NT2/D1 (cell line): ENCODE data around the gene TCEAL1.

ENCODE experiments used
- DNase-seq: peaks from one replicate; pipeline ENCODE4 v3.0.0-alpha.2; 2011; ENCODE audit warnings: low read depth, low spot score
- H3K27me3 ChIP-seq: 2 replicates; pipeline ENCODE4 v1.6.0; 2011; ENCODE audit warnings: mild to moderate bottlenecking; ENCODE audit not compliant: insufficient read length, insufficient read depth
- H3K36me3 ChIP-seq: 2 replicates; pipeline ENCODE4 v1.6.1; 2011; ENCODE audit warnings: mild to moderate bottlenecking, low read length, mixed read lengths; ENCODE audit not compliant: insufficient read depth, insufficient read length
- H3K4me1 ChIP-seq: 2 replicates; pipeline ENCODE4 v1.5.1; 2011; ENCODE audit not compliant: insufficient read depth, insufficient read length
- H3K4me3 ChIP-seq: 2 replicates; pipeline ENCODE4 v1.5.1; 2011; ENCODE audit warnings: low read depth; ENCODE audit not compliant: insufficient read length
- H3K9ac ChIP-seq: 2 replicates; pipeline ENCODE4 v1.6.0; 2011; ENCODE audit warnings: low read depth; ENCODE audit not compliant: insufficient read length
- H3K9me3 ChIP-seq: 2 replicates; pipeline ENCODE4 v1.5.1; 2011; ENCODE audit warnings: mild to moderate bottlenecking, low read length; ENCODE audit not compliant: insufficient read depth
- SUZ12 ChIP-seq: IDR thresholded peaks from 2 replicates; pipeline ENCODE4 v1.6.1; 2011; ENCODE audit not compliant: insufficient read length, insufficient read depth; ENCODE audit errors: extremely low read depth
- YY1 ChIP-seq: IDR thresholded peaks from 2 replicates; pipeline ENCODE4 v1.6.1; 2011; ENCODE audit not compliant: insufficient read length, insufficient read depth
- ZNF274 ChIP-seq: IDR thresholded peaks from 2 replicates; pipeline ENCODE4 v1.6.1; 2011; ENCODE audit warnings: mild to moderate bottlenecking, low read depth, low read length

The TCEAL1 gene

GRCh38 chrX:103607364-103608305 is 21.1 kb upstream of the TCEAL1 start, which contains the start of gene TCEAL3:
Gene TCEAL3, plus strand, starts transcription at chrX:103607963. Its CDS starts 1,102 bp downstream, at chrX:103609065.
- Histone ChIP-seq H3K4me1 (no peaks in the 10 kb centered on the region), H3K27me3 (peaks cover 18% of the 10 kb centered on the region), H3K36me3 (peaks cover 6% of the 10 kb centered on the region), H3K9ac (peak within 1 kb of the TSS; percentile 70), H3K9me3 (no peaks in the 10 kb centered on the region), H3K4me3 (peak within 1 kb of the TSS; percentile 49)
- TF ChIP-seq ZNF274, result no peak
- no peak for TF ChIP-seq SUZ12
- TF ChIP-seq YY1, result no peak
- DNase-seq, result no peak

DNA sequence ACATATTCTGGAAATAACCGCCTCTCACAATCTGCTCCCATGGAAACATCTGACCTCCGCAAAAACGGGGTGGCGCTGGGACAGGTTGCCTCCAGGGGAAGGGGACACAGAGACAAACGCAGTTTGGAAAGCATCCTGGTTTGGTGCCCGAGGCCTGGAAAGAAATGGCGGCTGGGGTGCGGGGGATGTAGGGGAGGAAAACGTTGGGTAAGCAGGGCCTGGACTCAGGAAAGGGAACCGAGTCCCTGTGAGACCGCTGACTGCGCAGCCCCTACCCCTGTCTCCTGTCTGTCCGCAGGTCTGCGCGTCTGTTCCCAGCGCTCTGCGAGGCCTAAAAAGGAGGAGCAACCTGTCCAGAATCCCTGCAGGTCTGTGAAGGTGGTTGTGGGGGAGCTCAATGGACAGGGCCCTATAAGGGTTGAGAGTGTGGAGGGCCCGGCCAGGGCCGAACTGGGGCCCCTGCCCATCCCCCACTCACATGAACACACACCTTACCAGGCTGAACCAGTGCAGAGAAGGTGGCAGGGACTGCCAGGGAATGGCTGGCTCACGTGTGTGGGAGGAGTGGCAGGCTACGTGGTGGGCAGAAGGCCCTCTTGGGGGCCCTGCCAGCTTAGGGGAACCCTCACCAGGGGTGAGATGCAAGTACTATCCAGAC is 20.3 kb upstream of the TCEAL1 start:
- TF ChIP-seq ZNF274, result no peak
- no peak for TF ChIP-seq SUZ12
- no peak for TF ChIP-seq YY1
- Histone ChIP-seq H3K9ac (peak overlapping the region; percentile 70), H3K27me3 (peaks cover 18% of the 10 kb centered on the region), H3K4me1 (no peaks in the 10 kb centered on the region), H3K9me3 (no peaks in the 10 kb centered on the region), H3K36me3 (peaks cover 6% of the 10 kb centered on the region), H3K4me3 (peak overlapping the region; percentile 49)
- DNase-seq, result no peak

DNA sequence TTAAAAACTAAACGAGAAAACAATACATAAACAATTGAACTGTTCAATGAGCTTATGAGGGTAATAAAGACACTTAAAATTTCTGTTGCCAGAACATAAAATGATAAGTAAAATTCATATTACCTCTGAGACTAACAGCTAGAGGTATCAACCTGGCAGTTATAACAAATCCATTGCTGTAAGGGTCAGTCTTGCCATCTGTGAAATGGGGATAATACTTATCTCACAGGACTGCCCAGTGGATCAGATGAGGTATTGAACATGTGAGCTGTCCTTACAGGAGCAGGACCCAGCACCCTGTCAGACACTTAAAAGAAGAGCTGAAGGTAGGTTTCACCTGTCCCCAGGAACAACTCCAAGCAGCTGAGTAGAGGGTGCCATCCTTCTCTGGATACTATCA is 18.5 kb upstream of the TCEAL1 start:
- Histone ChIP-seq H3K27me3 (peaks cover 18% of the 10 kb centered on the region), H3K9ac (no peak overlapping the region), H3K4me1 (no peaks in the 10 kb centered on the region), H3K4me3 (no peak overlapping the region), H3K9me3 (no peaks in the 10 kb centered on the region), H3K36me3 (peaks cover 6% of the 10 kb centered on the region)
- DNase-seq, result no peak
- TF ChIP-seq ZNF274 (no peak), SUZ12 (no peak), YY1 (no peak)

DNA sequence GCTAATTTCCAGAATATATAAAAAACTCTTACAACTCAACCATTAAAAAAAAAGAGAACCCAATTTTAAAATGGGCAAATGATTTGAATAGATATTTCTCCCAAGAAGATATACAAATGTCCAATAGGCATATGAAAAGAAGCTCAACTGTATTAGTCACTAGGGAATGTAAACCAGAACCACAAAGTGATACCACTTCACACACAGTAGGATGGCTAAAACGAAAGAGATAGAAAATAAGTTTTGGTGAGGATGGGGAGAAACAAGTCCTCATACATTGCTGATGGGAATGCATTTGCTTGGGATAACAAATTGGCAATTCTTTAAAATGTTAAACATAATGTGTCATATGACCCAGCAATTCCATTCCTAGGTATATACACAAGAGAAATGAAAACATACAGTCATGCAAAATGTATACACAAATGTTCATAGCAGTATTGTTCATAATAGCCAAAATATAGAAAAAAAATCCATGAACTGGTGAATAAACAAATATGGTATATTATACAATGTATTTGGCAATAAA is 15.3 kb upstream of the TCEAL1 start:
- Histone ChIP-seq H3K36me3 (peaks cover 6% of the 10 kb centered on the region), H3K9me3 (no peaks in the 10 kb centered on the region), H3K4me3 (no peak overlapping the region), H3K27me3 (no peaks in the 10 kb centered on the region), H3K9ac (no peak overlapping the region), H3K4me1 (no peaks in the 10 kb centered on the region)
- DNase-seq, result no peak
- TF ChIP-seq SUZ12, result no peak
- no peak for TF ChIP-seq YY1
- no peak for TF ChIP-seq ZNF274

DNA sequence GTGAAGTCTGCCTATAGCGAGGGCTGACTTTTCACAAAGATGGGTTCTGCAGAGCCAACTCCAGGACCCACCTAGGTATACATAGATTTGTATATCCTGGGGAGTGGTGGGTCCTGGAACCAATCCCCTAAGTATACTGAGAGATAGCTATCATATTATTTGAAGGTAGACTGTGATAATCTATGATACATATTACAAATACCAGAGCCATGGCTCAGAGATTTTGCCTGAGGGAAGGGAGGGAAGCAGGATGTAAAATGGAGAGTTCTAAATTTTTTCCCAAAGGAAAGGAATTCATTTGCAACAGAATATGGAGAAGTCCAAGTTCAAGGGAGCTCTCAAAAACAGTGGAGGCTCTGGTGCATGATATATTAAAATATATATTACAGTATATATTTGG is 13.8 kb upstream of the TCEAL1 start:
- no peak overlapping the region for H3K4me3 ChIP-seq
- TF ChIP-seq SUZ12, result no peak
- H3K36me3 ChIP-seq, result peaks cover 6% of the 10 kb centered on the region
- no peaks in the 10 kb centered on the region for H3K27me3 ChIP-seq
- DNase-seq, result no peak
- H3K9ac ChIP-seq, result no peak overlapping the region
- H3K9me3 ChIP-seq, result no peaks in the 10 kb centered on the region
- H3K4me1 ChIP-seq, result no peaks in the 10 kb centered on the region

- no peaks in the 10 kb centered on the region for H3K27me3 ChIP-seq
- no peak for TF ChIP-seq SUZ12
- no peak for TF ChIP-seq YY1
- TF ChIP-seq ZNF274, result no peak
- no peak overlapping the region for H3K4me3 ChIP-seq
- no peaks in the 10 kb centered on the region for H3K36me3 ChIP-seq
- H3K9me3 ChIP-seq, result no peaks in the 10 kb centered on the region
- no peak for DNase-seq
- no peaks in the 10 kb centered on the region for H3K4me1 ChIP-seq
- H3K9ac ChIP-seq, result no peak overlapping the region
Measured at GRCh38 chrX:103615781-103616371, 12.9 kb upstream of the TCEAL1 start.

GRCh38 chrX:103616676-103617186 is 12.0 kb upstream of the TCEAL1 start:
- no peak overlapping the region for H3K4me3 ChIP-seq
- no peak overlapping the region for H3K9ac ChIP-seq
- no peaks in the 10 kb centered on the region for H3K4me1 ChIP-seq
- DNase-seq, result no peak
- H3K27me3 ChIP-seq, result no peaks in the 10 kb centered on the region
- TF ChIP-seq SUZ12 (no peak), YY1 (no peak), ZNF274 (no peak)
- H3K36me3 ChIP-seq, result no peaks in the 10 kb centered on the region
- no peaks in the 10 kb centered on the region for H3K9me3 ChIP-seq
